ENCODE data around the gene ZRANB3.

Gene ZRANB3

DNA sequence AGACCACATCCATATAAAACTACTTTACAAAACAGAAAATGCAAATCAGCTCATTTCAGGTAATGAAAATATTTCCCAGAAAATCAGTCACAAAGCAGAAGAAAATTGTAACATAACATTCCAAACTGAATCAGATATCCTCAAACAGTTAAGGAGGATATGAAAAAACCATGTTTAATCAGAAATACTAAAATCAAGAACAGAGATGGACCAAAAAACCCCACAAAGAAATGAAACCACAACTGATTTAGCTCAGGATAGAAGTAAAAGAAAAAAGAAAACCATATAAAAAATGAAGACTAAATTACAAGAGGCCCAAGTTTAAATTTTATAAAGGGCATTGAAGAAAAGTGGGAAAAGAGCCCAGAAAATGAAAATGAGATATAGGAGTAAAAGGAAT is 376.1 kb downstream of the ZRANB3 start:
- TF ChIP-seq Cebpa-rat (IDR thresholded peaks at IDR 0.05) = no peak
- Histone ChIP-seq H3K4me3 (no peak overlapping the region), H3K4me1 (no peaks in the 10 kb centered on the region), H3K36me3 (peaks cover 87% of the 10 kb centered on the region), H3K4me2 (no peak overlapping the region), H4K20me1 (no peaks in the 10 kb centered on the region), H3K9ac (no peak overlapping the region), H3K27me3 (no peaks in the 10 kb centered on the region), H3K9me3 (no peaks in the 10 kb centered on the region), H3K27ac (no peak overlapping the region)

DNA sequence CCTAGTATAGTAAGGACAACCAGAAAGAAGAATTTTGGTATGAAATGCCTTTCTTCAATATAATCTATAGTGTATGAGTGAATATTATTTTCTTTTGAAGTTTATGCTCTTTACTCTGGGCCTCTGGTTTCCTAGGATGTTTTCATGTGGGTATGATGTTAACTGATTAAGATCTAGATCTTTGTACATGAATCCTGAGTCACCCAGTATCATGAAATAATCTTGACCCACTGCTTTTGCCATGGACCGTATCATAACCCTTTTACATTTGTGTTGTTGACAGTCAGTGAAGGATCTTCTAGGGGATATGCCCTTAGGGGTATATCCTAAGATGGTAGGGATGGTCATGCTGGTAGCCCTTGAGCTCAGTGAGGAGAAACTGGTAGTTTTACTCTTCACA is 378.7 kb downstream of the ZRANB3 start:
- no peak overlapping the region for H3K27ac ChIP-seq
- no peak for TF ChIP-seq Cebpa-rat (IDR thresholded peaks at IDR 0.05)
- H3K9me3 ChIP-seq = no peaks in the 10 kb centered on the region
- H3K4me1 ChIP-seq = no peaks in the 10 kb centered on the region
- H3K36me3 ChIP-seq = peaks cover 71% of the 10 kb centered on the region
- H3K4me3 ChIP-seq = no peak overlapping the region
- H3K4me2 ChIP-seq = no peak overlapping the region
- H4K20me1 ChIP-seq = no peaks in the 10 kb centered on the region
- no peak overlapping the region for H3K9ac ChIP-seq
- H3K27me3 ChIP-seq = no peaks in the 10 kb centered on the region

DNA sequence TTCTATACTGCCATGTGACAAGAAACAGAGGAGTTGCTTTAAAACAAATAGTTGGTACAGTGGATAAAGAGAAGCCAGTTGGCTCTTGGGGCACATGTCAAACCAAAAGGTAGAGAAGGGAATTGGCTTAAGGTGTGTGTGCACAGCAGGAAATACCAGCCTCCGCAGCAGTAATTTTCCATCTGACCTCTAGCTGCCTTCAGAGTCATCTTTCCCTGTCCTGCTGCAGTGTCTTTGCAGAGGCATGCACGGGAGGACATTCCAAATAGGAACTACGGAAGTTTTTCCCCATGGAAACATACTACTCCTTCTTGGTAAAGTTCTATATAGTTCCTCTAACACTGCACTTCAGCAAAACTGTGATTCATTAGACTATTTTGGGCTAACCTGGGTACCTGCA is 379.4 kb downstream of the ZRANB3 start:
- Histone ChIP-seq H4K20me1 (no peaks in the 10 kb centered on the region), H3K27ac (no peak overlapping the region), H3K36me3 (peaks cover 69% of the 10 kb centered on the region), H3K4me3 (no peak overlapping the region), H3K9ac (no peak overlapping the region), H3K4me2 (no peak overlapping the region), H3K4me1 (no peaks in the 10 kb centered on the region), H3K9me3 (no peaks in the 10 kb centered on the region), H3K27me3 (no peaks in the 10 kb centered on the region)
- no peak for TF ChIP-seq Cebpa-rat (IDR thresholded peaks at IDR 0.05)

DNA sequence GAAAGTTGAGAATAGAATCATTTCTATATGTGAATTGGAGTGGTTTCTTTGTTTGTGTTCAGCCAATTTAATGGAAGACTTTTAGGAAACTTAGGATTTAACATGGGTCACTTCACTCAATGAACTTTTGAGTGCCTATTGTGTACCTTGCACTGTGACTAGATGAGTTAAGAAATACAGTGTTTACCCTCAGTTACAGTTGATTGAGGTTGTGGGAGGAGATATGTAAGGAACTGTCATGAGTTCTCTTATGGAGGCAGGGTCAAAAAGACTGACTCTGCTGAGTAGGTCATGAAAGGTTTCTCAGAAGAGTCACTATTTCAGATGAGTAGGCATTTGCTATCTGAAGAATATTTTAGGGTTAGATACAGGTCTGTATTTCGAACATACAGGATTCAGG is 380.3 kb downstream of the ZRANB3 start:
- H3K9me3 ChIP-seq = no peaks in the 10 kb centered on the region
- no peak for TF ChIP-seq Cebpa-rat (IDR thresholded peaks at IDR 0.05)
- H3K36me3 ChIP-seq = peaks cover 74% of the 10 kb centered on the region
- no peaks in the 10 kb centered on the region for H3K4me1 ChIP-seq
- H4K20me1 ChIP-seq = no peaks in the 10 kb centered on the region
- H3K4me3 ChIP-seq = no peak overlapping the region
- no peak overlapping the region for H3K9ac ChIP-seq
- no peaks in the 10 kb centered on the region for H3K27me3 ChIP-seq
- H3K4me2 ChIP-seq = no peak overlapping the region
- H3K27ac ChIP-seq = no peak overlapping the region

DNA sequence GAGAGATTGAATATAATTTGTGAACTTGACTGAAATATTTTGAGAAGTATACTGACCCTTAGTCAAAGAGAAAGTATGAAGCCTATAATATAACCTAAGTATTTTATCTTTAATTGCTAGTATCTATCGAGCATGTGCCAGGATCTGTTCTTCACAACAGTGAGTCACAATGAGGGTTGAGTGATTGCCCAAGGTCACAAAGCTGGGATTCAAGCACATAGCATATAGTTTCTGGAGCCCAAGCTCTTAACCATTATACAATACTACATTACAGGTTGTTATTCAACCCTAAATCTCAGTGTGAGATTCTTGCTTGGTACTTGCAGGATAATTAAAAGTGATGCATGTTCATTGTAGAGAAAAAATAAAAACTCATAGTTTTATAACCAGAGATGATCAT is 381.8 kb downstream of the ZRANB3 start:
- H3K27me3 ChIP-seq = no peaks in the 10 kb centered on the region
- H3K4me1 ChIP-seq = no peaks in the 10 kb centered on the region
- no peak overlapping the region for H3K4me3 ChIP-seq
- H3K4me2 ChIP-seq = no peak overlapping the region
- H3K27ac ChIP-seq = no peak overlapping the region
- H4K20me1 ChIP-seq = no peaks in the 10 kb centered on the region
- no peak overlapping the region for H3K9ac ChIP-seq
- H3K36me3 ChIP-seq = peaks cover 72% of the 10 kb centered on the region
- TF ChIP-seq Cebpa-rat (IDR thresholded peaks at IDR 0.05) = no peak
- peaks cover 6% of the 10 kb centered on the region for H3K9me3 ChIP-seq

DNA sequence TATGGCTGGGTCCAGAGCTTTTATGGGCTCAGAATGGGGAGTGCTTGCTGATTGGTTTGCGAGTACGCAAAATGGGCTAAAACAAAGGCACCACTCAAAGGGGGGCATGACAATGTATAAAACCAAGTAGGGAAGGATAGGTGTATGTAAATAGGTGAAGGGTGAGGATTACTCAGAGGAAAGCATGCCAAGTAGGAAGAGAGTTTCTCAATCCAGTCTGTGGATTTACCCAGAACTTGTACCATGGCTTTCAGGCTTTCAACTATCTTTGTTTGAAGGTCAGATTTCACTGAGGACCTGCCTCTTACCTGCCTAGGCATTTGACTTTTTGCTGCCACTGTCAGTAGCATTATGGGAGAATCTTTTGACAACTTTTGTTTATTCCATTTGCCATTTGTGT is 386.7 kb downstream of the ZRANB3 start:
- no peaks in the 10 kb centered on the region for H3K27me3 ChIP-seq
- H3K4me2 ChIP-seq = no peak overlapping the region
- no peak overlapping the region for H3K27ac ChIP-seq
- H3K9me3 ChIP-seq = peaks cover 42% of the 10 kb centered on the region
- no peak overlapping the region for H3K4me3 ChIP-seq
- no peak for TF ChIP-seq Cebpa-rat (IDR thresholded peaks at IDR 0.05)
- H3K9ac ChIP-seq = no peak overlapping the region
- H3K36me3 ChIP-seq = peaks cover 70% of the 10 kb centered on the region
- H3K4me1 ChIP-seq = no peaks in the 10 kb centered on the region
- no peaks in the 10 kb centered on the region for H4K20me1 ChIP-seq

DNA sequence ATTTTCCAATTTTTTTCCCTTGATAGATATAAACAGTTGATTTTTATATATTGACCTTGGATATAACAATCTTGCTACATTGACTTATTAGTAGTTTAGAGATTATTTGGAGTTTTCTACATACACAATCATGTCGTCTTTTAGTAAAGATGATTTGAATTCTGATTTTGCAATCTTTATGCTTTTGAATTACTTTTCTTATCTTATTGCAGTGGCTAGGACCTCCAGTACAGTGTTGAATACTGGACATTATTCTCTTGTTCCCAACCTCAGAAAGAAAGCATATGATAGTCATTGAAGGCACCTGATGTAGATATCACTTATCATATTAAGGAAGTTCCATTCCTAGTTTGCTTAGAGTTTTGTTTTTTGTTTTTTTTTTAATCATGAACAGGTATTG is 388.7 kb downstream of the ZRANB3 start:
- Histone ChIP-seq H3K4me1 (no peaks in the 10 kb centered on the region), H3K9me3 (peaks cover 42% of the 10 kb centered on the region), H3K4me2 (no peak overlapping the region), H3K27me3 (no peaks in the 10 kb centered on the region), H3K4me3 (no peak overlapping the region), H4K20me1 (no peaks in the 10 kb centered on the region), H3K36me3 (peaks cover 82% of the 10 kb centered on the region), H3K27ac (no peak overlapping the region), H3K9ac (no peak overlapping the region)
- TF ChIP-seq Cebpa-rat (IDR thresholded peaks at IDR 0.05) = no peak

DNA sequence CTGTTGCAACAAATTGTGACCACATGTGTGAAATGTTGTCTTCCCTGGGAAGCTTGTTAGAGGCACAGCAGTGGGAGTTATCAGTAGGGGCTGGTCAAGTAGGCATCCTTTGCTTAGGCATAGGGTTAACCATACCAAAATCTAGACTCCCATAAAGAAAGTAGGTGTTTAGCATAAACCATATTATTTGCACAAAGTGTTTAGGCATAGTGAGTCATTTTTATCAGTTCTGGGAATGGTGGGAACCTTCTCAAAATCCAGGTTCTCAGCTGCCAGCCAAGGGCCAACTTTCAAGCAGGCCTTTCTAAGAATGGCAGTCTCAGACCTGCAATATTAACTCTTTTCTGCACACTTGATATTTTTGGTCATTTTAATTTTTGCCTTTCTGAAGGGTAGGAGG is 390.4 kb downstream of the ZRANB3 start:
- Histone ChIP-seq H3K27ac (no peak overlapping the region), H3K9ac (no peak overlapping the region), H3K4me3 (no peak overlapping the region), H3K27me3 (no peaks in the 10 kb centered on the region), H3K9me3 (peaks cover 42% of the 10 kb centered on the region), H3K36me3 (peaks cover 86% of the 10 kb centered on the region), H3K4me2 (no peak overlapping the region), H4K20me1 (no peaks in the 10 kb centered on the region), H3K4me1 (no peaks in the 10 kb centered on the region)
- no peak for TF ChIP-seq Cebpa-rat (IDR thresholded peaks at IDR 0.05)

DNA sequence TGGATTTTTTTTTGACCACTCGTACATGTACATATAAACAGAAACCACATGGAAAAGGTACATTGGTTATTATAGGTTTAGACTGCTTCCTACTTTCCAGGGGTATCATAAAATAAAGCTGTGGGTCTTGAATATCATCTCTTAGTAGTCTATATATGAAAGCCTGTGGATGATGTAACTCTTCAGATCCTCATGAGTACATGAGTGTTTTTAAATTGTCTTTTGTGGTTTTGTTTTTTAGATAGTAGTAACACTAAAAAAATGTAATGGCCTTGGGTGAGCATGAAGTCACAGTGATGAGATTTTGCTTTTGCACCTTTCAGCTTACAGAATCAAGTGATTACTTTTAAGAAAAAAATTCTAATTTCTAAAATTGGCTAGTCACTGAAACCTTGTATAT is 398.7 kb downstream of the ZRANB3 start:
- no peaks in the 10 kb centered on the region for H3K4me1 ChIP-seq
- no peaks in the 10 kb centered on the region for H3K9me3 ChIP-seq
- H3K4me2 ChIP-seq = no peak overlapping the region
- no peak for TF ChIP-seq Cebpa-rat (IDR thresholded peaks at IDR 0.05)
- H3K27ac ChIP-seq = no peak overlapping the region
- H3K27me3 ChIP-seq = no peaks in the 10 kb centered on the region
- no peak overlapping the region for H3K9ac ChIP-seq
- no peaks in the 10 kb centered on the region for H4K20me1 ChIP-seq
- H3K36me3 ChIP-seq = peaks cover 84% of the 10 kb centered on the region
- H3K4me3 ChIP-seq = no peak overlapping the region

DNA sequence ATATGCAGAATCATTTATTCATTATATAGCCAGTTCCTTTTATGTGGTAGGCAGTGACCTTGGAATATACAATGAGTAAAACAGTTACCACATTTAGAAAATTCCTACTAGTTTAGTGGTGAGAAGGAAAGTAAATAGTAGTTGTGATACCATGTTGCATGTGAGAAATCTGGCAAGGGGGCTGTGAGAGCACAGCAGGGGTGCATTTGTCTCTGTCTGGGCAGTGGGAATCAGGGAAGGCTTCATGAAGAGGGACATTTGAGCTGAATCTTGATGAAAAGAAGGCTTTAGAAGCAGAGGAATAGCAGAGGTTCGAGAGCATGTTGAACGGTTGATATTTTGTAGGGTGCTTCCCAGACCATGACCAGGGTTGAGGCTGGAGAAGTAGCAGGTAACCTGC is 400.3 kb downstream of the ZRANB3 start:
- H3K9ac ChIP-seq = no peak overlapping the region
- H3K4me1 ChIP-seq = no peaks in the 10 kb centered on the region
- TF ChIP-seq Cebpa-rat (IDR thresholded peaks at IDR 0.05) = no peak
- no peak overlapping the region for H3K4me2 ChIP-seq
- H3K4me3 ChIP-seq = no peak overlapping the region
- no peaks in the 10 kb centered on the region for H3K27me3 ChIP-seq
- H3K9me3 ChIP-seq = no peaks in the 10 kb centered on the region
- H4K20me1 ChIP-seq = no peaks in the 10 kb centered on the region
- H3K27ac ChIP-seq = no peak overlapping the region
- H3K36me3 ChIP-seq = peaks cover 84% of the 10 kb centered on the region

DNA sequence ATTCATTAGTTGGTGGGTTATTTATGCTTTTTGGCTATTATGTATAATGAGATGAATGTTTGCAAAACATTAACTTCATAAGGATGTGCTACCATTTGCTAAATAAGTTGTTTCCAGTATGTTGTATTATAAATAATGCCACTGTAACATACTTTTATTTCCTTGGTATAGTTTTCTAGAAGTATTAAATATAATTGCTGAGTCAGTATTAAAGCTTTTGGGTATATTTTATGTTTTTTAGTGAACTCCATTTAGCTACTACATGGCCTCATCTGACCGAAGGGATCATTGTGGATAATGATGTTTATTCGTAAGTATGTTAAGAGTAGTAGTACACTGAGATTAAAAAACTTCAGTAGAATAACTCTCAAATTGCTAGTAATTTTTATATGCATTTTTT is 405.1 kb downstream of the ZRANB3 start:
- H3K4me2 ChIP-seq = no peak overlapping the region
- no peaks in the 10 kb centered on the region for H3K4me1 ChIP-seq
- H3K9ac ChIP-seq = no peak overlapping the region
- H4K20me1 ChIP-seq = no peaks in the 10 kb centered on the region
- H3K4me3 ChIP-seq = no peak overlapping the region
- no peaks in the 10 kb centered on the region for H3K27me3 ChIP-seq
- no peaks in the 10 kb centered on the region for H3K9me3 ChIP-seq
- H3K36me3 ChIP-seq = peaks cover 66% of the 10 kb centered on the region
- H3K27ac ChIP-seq = no peak overlapping the region
- TF ChIP-seq Cebpa-rat (IDR thresholded peaks at IDR 0.05) = no peak

All from BLaER1 (cell line).